Gastrocnemius medialis (tissue), 4 donors: ENCODE data around the gene SLC66A2.

Experiments used
- CTCF ChIP-seq, 5 experiments: fragments of 450-650 bp in 3 of 5; fragments of 200-600 bp in 2 of 5; sonication (generic) in 2 of 5; IDR thresholded peaks in 4 of 5; conservative IDR thresholded peaks in 1 of 5; 1 replicate in 4 of 5; 2 replicates in 1 of 5; pipeline ENCODE4 v1.5.1; 2016 to 2019; ENCODE audit warnings: antibody characterized with exemption in 5 of 5, mild to moderate bottlenecking in 3 of 5, moderate library complexity in 3 of 5
- POLR2A ChIP-seq, 2 donors: fragments of 450-650 bp; IDR thresholded peaks; one replicate each; pipeline ENCODE4 v1.6.1; 2017; ENCODE audit warnings: antibody characterized with exemption in 2 of 2, mild to moderate bottlenecking in 2 of 2, moderate library complexity in 2 of 2

GRCh38 chr18:79864006-79864725, 87.3 kb downstream of the SLC66A2 start:
- no peak for TF ChIP-seq CTCF (IDR thresholded peaks at IDR 0.05 in 4 of 5, conservative IDR thresholded peaks at IDR 0.05 in 1 of 5)
- TF ChIP-seq POLR2A (IDR thresholded peaks at IDR 0.05) = no peak
